ENCODE measurements around the gene NEDD9. TPM values are rescaled to one million over a fixed set of nuclear protein-coding genes. Genes with fewer than 3 reads are reported as not detected.

The NEDD9 gene
- total and polyA plus RNA-seq, 2 experiments from 2014 or later = 4.4 to 13.0 TPM

DNA sequence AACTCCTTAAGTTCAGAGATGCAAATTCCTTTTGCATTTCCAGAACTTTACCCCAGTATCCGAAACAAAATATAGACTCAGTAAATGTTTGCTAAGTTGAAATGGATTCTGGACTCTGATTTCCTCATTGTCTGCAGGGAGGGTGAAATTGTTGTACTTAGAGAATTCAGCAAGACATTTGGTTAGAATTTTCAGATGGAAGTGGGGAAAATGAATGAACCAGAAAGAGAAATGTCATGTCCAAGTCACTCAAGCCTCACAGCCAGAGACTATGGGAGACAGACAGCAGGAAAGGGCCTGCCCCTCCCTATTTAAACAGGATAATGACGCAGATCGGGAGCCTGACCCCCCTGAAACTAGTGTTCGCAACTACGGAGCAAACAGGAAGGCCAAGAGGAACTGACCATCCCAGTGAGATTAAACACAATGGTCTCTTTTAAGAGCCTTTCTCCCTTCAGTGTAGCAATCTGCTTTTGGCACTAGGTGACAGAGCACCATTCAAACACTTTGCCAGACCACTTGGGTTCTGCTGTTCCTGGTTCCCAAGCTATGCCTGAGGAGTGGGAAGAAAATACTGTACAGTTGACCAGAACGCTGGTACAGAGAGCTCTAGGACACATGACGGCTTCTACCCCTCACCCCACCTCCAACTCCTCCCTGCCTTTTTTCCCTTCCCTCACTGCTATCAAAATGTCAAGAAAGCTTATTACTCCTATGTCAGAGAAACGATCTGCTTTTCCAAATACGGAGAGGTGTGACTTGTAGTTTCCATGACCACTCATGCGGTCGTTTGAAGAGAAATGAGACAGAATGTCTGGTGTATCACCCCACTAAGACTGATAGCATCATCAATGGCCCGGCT is 13.7 kb downstream of the NEDD9 start (continued):
- no peak for TF ChIP-seq STAT1 (IDR thresholded peaks at IDR 0.05; ENCODE audit: unreplicated experiment)

DNA sequence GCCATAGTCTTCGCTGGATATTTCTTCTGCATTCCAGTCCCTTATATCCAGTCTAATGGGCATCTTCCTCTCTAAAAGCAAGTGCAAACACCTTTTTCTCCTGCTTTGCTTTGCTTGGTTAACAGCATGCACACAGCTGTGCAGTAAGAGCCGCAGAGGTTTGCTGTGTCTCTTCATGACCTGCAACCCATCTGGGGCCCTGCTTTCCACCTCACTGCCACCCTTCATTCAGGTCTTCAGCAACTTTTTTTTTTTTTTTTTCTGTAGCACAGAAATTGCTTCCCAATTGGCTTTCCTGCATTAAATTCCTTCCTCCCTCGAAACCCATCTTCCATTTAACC is 14.4 kb downstream of the NEDD9 start:
- H3K27ac Mint-ChIP-seq = no peak overlapping the region
- H3K9me3 Mint-ChIP-seq = no peaks in the 10 kb centered on the region

More for the DNA sequence above, 14.4 kb downstream of the NEDD9 start:
- Histone ChIP-seq H3K9me2 (ENCODE audit: insufficient read depth) (no peaks in the 10 kb centered on the region), H3F3A (replicated peaks; ENCODE audit: low read depth) (no peaks in the 10 kb centered on the region), H2AFZ (no peak overlapping the region), H3K4me2 (no peak overlapping the region), H3K4me3 (no peak overlapping the region), H3K4me1 (ENCODE audit: insufficient read depth) (peaks cover 16% of the 10 kb centered on the region), H3K27ac (ENCODE audit: low read depth) (no peak overlapping the region), H4K20me1 (replicated peaks; ENCODE audit: insufficient read depth) (no peaks in the 10 kb centered on the region; the same call in 1 of the 2 replicates), H3K36me3 (ENCODE audit: insufficient read depth) (peaks cover 5% of the 10 kb centered on the region; the same call in 1 of the 2 replicates), H3K27me3 (ENCODE audit: insufficient read depth) (no peaks in the 10 kb centered on the region), H3K79me2 (replicated peaks; ENCODE audit: insufficient read depth) (peaks cover 6% of the 10 kb centered on the region)
- H3K27me3 Mint-ChIP-seq (ENCODE audit: insufficient read depth, low read depth, poor library complexity) = no peaks in the 10 kb centered on the region
- no peak for ATAC-seq
- H3K4me1 Mint-ChIP-seq = peaks cover 26% of the 10 kb centered on the region
- no peak for TF ChIP-seq ZNF114 (CRISPR knock-in tag; IDR thresholded peaks at IDR 0.05)
- no peak for TF ChIP-seq JUNB (IDR thresholded peaks at IDR 0.05; ENCODE audit: unreplicated experiment)
- TF ChIP-seq, protein P1, sequence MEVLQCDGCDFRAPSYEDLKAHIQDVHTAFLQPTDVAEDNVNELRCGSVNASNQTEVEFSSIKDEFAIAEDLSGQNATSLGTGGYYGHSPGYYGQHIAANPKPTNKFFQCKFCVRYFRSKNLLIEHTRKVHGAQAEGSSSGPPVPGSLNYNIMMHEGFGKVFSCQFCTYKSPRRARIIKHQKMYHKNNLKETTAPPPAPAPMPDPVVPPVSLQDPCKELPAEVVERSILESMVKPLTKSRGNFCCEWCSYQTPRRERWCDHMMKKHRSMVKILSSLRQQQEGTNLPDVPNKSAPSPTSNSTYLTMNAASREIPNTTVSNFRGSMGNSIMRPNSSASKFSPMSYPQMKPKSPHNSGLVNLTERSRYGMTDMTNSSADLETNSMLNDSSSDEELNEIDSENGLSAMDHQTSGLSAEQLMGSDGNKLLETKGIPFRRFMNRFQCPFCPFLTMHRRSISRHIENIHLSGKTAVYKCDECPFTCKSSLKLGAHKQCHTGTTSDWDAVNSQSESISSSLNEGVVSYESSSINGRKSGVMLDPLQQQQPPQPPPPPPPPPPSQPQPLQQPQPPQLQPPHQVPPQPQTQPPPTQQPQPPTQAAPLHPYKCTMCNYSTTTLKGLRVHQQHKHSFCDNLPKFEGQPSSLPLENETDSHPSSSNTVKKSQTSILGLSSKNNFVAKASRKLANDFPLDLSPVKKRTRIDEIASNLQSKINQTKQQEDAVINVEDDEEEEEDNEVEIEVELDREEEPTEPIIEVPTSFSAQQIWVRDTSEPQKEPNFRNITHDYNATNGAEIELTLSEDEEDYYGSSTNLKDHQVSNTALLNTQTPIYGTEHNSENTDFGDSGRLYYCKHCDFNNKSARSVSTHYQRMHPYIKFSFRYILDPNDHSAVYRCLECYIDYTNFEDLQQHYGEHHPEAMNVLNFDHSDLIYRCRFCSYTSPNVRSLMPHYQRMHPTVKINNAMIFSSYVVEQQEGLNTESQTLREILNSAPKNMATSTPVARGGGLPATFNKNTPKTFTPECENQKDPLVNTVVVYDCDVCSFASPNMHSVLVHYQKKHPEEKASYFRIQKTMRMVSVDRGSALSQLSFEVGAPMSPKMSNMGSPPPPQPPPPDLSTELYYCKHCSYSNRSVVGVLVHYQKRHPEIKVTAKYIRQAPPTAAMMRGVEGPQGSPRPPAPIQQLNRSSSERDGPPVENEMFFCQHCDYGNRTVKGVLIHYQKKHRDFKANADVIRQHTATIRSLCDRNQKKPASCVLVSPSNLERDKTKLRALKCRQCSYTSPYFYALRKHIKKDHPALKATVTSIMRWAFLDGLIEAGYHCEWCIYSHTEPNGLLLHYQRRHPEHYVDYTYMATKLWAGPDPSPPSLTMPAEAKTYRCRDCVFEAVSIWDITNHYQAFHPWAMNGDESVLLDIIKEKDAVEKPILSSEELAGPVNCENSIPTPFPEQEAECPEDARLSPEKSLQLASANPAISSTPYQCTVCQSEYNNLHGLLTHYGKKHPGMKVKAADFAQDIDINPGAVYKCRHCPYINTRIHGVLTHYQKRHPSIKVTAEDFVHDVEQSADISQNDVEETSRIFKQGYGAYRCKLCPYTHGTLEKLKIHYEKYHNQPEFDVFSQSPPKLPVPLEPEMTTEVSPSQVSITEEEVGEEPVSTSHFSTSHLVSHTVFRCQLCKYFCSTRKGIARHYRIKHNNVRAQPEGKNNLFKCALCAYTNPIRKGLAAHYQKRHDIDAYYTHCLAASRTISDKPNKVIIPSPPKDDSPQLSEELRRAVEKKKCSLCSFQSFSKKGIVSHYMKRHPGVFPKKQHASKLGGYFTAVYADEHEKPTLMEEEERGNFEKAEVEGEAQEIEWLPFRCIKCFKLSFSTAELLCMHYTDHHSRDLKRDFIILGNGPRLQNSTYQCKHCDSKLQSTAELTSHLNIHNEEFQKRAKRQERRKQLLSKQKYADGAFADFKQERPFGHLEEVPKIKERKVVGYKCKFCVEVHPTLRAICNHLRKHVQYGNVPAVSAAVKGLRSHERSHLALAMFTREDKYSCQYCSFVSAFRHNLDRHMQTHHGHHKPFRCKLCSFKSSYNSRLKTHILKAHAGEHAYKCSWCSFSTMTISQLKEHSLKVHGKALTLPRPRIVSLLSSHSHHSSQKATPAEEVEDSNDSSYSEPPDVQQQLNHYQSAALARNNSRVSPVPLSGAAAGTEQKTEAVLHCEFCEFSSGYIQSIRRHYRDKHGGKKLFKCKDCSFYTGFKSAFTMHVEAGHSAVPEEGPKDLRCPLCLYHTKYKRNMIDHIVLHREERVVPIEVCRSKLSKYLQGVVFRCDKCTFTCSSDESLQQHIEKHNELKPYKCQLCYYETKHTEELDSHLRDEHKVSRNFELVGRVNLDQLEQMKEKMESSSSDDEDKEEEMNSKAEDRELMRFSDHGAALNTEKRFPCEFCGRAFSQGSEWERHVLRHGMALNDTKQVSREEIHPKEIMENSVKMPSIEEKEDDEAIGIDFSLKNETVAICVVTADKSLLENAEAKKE (CRISPR knock-in tag; IDR thresholded peaks at IDR 0.05) = no peak
- no peak for TF ChIP-seq EZH2phosphoT487 (IDR thresholded peaks at IDR 0.05; ENCODE audit: unreplicated experiment)
- no peak for TF ChIP-seq EZH2 (IDR thresholded peaks at IDR 0.05; ENCODE audit: low read depth, unreplicated experiment)
- TF ChIP-seq NANOG (IDR thresholded peaks at IDR 0.05; ENCODE audit: borderline replicate concordance) = no peak
- TF ChIP-seq CREB1 (CRISPR knock-in tag; IDR thresholded peaks at IDR 0.05; ENCODE audit: low read depth) = no peak
- TF ChIP-seq, protein P2, sequence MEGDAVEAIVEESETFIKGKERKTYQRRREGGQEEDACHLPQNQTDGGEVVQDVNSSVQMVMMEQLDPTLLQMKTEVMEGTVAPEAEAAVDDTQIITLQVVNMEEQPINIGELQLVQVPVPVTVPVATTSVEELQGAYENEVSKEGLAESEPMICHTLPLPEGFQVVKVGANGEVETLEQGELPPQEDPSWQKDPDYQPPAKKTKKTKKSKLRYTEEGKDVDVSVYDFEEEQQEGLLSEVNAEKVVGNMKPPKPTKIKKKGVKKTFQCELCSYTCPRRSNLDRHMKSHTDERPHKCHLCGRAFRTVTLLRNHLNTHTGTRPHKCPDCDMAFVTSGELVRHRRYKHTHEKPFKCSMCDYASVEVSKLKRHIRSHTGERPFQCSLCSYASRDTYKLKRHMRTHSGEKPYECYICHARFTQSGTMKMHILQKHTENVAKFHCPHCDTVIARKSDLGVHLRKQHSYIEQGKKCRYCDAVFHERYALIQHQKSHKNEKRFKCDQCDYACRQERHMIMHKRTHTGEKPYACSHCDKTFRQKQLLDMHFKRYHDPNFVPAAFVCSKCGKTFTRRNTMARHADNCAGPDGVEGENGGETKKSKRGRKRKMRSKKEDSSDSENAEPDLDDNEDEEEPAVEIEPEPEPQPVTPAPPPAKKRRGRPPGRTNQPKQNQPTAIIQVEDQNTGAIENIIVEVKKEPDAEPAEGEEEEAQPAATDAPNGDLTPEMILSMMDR (conservative IDR thresholded peaks at IDR 0.05; ENCODE audit: low read depth in 2 of 2) = no peak
- H3K4me3 Mint-ChIP-seq = no peak overlapping the region
- peaks cover 4% of the 10 kb centered on the region; the same call in 1 of the 3 replicates for H3K36me3 Mint-ChIP-seq (ENCODE audit: low read depth)
- no peak for DNase-seq (ENCODE audit: low spot score)

Measured in GM23338 (cell line).